Type B pancreatic cell (in vitro differentiated cells): Measurements from ENCODE around the gene PPP4R1. TPM values are rescaled to one million over a fixed set of nuclear protein-coding genes. Genes with fewer than 3 reads are reported as not detected.

Source experiments
- DNase-seq: peaks from one replicate; pipeline ENCODE4 v3.0.0; 2021; ENCODE audit warnings: mixed read lengths; ENCODE audit not compliant: unreplicated experiment; ENCODE audit errors: extremely low spot score
- H3K27ac Mint-ChIP-seq: 2 replicates; pipeline ENCODE4 v1.8.0; 2021; ENCODE audit warnings: mild to moderate bottlenecking, mixed read lengths
- H3K27me3 Mint-ChIP-seq: 2 replicates; pipeline ENCODE4 v1.8.0; 2021; ENCODE audit warnings: mixed read lengths
- H3K36me3 Mint-ChIP-seq: 2 replicates; pipeline ENCODE4 v1.8.0; 2021; ENCODE audit warnings: mixed read lengths
- H3K4me1 Mint-ChIP-seq: one replicate; pipeline ENCODE4 v1.8.0; 2021; ENCODE audit warnings: mixed read lengths; ENCODE audit not compliant: unreplicated experiment
- H3K4me3 Mint-ChIP-seq: 2 replicates; pipeline ENCODE4 v1.8.0; 2021; ENCODE audit warnings: mild to moderate bottlenecking, mixed read lengths
- H3K9me3 Mint-ChIP-seq: 2 replicates; pipeline ENCODE4 v1.8.0; 2021; ENCODE audit warnings: mixed read lengths
- CTCF ChIP-seq: fragments of 200-600 bp; sonication (generic); conservative IDR thresholded peaks from 2 replicates; pipeline ENCODE4 v1.5.0; 2021; ENCODE audit warnings: antibody characterized with exemption, mild to moderate bottlenecking
- total RNA-seq: library from RNA; stranded (reverse); gene quantifications from 2 replicates; pipeline ENCODE4 v1.2.1, GENCODE V29; 2021; ENCODE audit warnings: low replicate concordance

The PPP4R1 gene
- total RNA-seq, 1 donor from 2014 or later, result 109 TPM

GRCh38 chr18:9549405-9549804, 65.0 kb downstream of the PPP4R1 start:
- no peaks in the 10 kb centered on the region for H3K4me1 Mint-ChIP-seq
- DNase-seq, result no peak
- TF ChIP-seq CTCF, result no peak
- H3K4me3 Mint-ChIP-seq, result no peak overlapping the region
- no peak overlapping the region for H3K27ac Mint-ChIP-seq
- H3K27me3 Mint-ChIP-seq, result no peaks in the 10 kb centered on the region
- peaks cover 59% of the 10 kb centered on the region for H3K36me3 Mint-ChIP-seq
- no peaks in the 10 kb centered on the region for H3K9me3 Mint-ChIP-seq

GRCh38 chr18:9547782-9548181, 66.6 kb downstream of the PPP4R1 start:
- no peak overlapping the region for H3K4me3 Mint-ChIP-seq
- H3K36me3 Mint-ChIP-seq, result peaks cover 44% of the 10 kb centered on the region
- no peak overlapping the region for H3K27ac Mint-ChIP-seq
- DNase-seq, result no peak
- H3K9me3 Mint-ChIP-seq, result no peaks in the 10 kb centered on the region
- no peaks in the 10 kb centered on the region for H3K4me1 Mint-ChIP-seq
- H3K27me3 Mint-ChIP-seq, result no peaks in the 10 kb centered on the region
- no peak for TF ChIP-seq CTCF

- TF ChIP-seq CTCF, result no peak
- Mint-ChIP-seq H3K27ac (no peak overlapping the region), H3K9me3 (no peaks in the 10 kb centered on the region), H3K27me3 (no peaks in the 10 kb centered on the region), H3K36me3 (peaks cover 38% of the 10 kb centered on the region), H3K4me1 (no peaks in the 10 kb centered on the region), H3K4me3 (no peak overlapping the region)
- no peak for DNase-seq
Observed at GRCh38 chr18:9546468-9546867, 67.9 kb downstream of the PPP4R1 start.

GRCh38 chr18:9545029-9545428, 69.3 kb downstream of the PPP4R1 start:
- H3K4me1 Mint-ChIP-seq, result no peaks in the 10 kb centered on the region
- H3K27me3 Mint-ChIP-seq, result no peaks in the 10 kb centered on the region
- no peak overlapping the region for H3K4me3 Mint-ChIP-seq
- H3K9me3 Mint-ChIP-seq, result no peaks in the 10 kb centered on the region
- no peak for DNase-seq
- no peak overlapping the region for H3K27ac Mint-ChIP-seq
- no peak for TF ChIP-seq CTCF
- H3K36me3 Mint-ChIP-seq, result peaks cover 37% of the 10 kb centered on the region

- Mint-ChIP-seq H3K27ac (no peak overlapping the region), H3K4me1 (no peaks in the 10 kb centered on the region), H3K4me3 (no peak overlapping the region), H3K9me3 (no peaks in the 10 kb centered on the region), H3K36me3 (peaks cover 28% of the 10 kb centered on the region), H3K27me3 (no peaks in the 10 kb centered on the region)
- TF ChIP-seq CTCF, result no peak
- no peak for DNase-seq
Observed at GRCh38 chr18:9542924-9543323, 71.4 kb downstream of the PPP4R1 start.

GRCh38 chr18:9539938-9540337, 74.4 kb downstream of the PPP4R1 start:
- no peaks in the 10 kb centered on the region for H3K27me3 Mint-ChIP-seq
- peaks cover 11% of the 10 kb centered on the region for H3K4me1 Mint-ChIP-seq
- H3K4me3 Mint-ChIP-seq, result no peak overlapping the region
- TF ChIP-seq CTCF, result no peak
- no peaks in the 10 kb centered on the region for H3K9me3 Mint-ChIP-seq
- no peak overlapping the region for H3K27ac Mint-ChIP-seq
- H3K36me3 Mint-ChIP-seq, result peaks cover 20% of the 10 kb centered on the region
- DNase-seq, result no peak
